ENCODE results near the gene NCOA7. TPM values are rescaled to one million over a fixed set of nuclear protein-coding genes. Genes with fewer than 3 reads are reported as not detected.

NCOA7 gene
- total and polyA plus RNA-seq, 4 donors, result 39.6 to 113 (median 48.8) TPM

DNA sequence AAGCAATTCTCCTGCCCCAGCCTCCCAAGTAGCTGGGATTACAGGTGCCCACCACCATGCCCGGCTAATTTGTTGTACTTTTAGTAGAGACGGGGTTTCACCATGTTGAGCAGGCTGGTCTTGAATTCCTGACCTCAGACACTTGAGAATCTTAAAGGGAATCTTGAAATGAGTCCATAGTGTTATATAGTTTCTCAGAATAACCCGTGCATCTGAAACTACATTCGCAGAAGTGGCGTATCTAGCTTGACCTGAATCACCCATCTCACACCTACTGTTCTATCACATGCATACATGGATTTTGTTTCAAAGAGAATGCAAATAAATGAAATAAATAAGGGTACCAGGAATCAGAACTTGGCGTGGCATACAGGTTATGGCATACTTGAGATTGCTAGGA is 65.0 kb downstream of the NCOA7 start:
- Histone ChIP-seq H3K27me3 (ENCODE audit: control insufficient read depth, insufficient read depth, low read length) (no peaks in the 10 kb centered on the region), H3K4me3 (ENCODE audit: low read depth, low read length) (no peak overlapping the region)
- WGBS (ENCODE audit: insufficient coverage), result 100% methylated on average over 1 of the region's 6 CpGs

DNA sequence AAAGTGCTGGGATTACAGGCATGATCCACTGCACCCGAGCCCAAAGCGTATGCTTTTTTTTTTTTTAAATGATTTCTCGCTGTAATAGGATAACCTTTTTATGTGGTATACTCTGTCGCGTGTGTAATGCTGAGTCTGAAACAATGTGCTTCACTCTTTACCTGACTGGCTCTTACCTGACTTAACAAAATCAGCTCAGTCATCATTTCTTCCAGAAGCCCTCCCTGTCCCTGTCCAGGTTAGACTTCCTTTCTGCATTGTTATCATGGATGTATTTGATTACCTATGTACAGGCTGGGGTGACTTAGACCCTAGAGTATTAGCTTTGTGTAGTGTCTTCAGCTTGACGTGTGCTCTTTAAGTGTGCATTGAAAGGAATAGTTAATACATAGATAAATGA is 67.1 kb downstream of the NCOA7 start:
- Histone ChIP-seq H3K27me3 (ENCODE audit: control insufficient read depth, insufficient read depth, low read length) (no peaks in the 10 kb centered on the region), H3K4me1 (ENCODE audit: control insufficient read depth, insufficient read depth, low read length) (no peaks in the 10 kb centered on the region), H3K27ac (ENCODE audit: low read depth, low read length) (no peak overlapping the region), H3K36me3 (ENCODE audit: control insufficient read depth, insufficient read depth, low read length) (no peaks in the 10 kb centered on the region), H3K4me3 (ENCODE audit: low read depth, low read length) (no peak overlapping the region), H3K9me3 (ENCODE audit: control insufficient read depth, insufficient read depth, low read length) (no peaks in the 10 kb centered on the region)
- no CpG with 5 or more reads among the region's 6 CpGs for WGBS (ENCODE audit: insufficient coverage)
- DNase-seq (ENCODE audit: low read depth in 4 of 6, low spot score in 6 of 6), result no peak

More for the DNA sequence above, 65.0 kb downstream of the NCOA7 start:
- Histone ChIP-seq H3K27ac (ENCODE audit: low read depth, low read length) (no peak overlapping the region), H3K4me1 (ENCODE audit: control insufficient read depth, insufficient read depth, low read length) (no peaks in the 10 kb centered on the region), H3K36me3 (ENCODE audit: control insufficient read depth, insufficient read depth, low read length) (no peaks in the 10 kb centered on the region), H3K9me3 (ENCODE audit: control insufficient read depth, insufficient read depth, low read length) (no peaks in the 10 kb centered on the region)
- DNase-seq (ENCODE audit: low read depth in 4 of 6, low spot score in 6 of 6), result no peak

DNA sequence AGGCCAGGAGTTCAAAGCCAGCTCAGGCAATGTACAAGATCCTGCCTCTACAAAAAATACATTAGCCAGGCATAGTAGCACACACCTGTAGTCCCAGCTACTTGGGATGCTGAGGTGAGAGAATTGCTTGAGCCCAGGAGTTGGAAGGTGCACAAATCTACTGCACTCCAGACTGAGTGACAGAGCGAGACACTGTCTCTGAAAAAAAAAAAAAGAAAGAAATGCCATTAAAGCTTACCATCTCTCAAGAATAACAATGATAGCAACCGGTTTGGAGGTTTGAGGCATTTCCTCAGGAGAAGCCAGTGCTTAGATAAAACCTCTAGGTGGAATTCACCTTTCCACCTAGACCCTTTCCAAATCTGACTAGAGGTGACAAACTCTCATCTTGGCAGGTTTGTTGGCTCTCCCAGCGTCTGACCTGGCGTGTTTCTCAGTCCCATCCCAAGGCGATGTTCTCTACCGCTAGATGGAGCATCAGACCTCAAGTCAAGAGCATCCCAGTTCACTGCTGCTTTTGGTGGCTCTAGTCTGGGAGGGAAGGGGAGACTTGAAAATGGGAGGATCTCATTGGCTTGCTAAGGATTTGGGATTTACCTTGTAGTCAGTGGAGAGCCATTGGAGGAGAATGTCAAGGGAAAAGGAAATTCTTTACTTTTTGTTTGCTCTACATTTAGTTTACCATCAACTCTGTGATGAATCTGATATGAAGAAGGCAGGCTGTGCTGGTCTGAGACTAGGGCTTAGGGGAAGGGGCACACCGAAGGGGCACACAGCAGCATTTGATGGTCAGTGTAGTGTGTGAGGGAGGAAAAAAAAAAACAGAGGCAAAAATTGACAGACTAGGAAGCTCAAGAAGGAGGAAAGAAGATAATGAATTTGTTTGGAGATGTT is 67.9 kb downstream of the NCOA7 start:
- peak in 4 of 6 donors; percentile 19 to 75 (median 54) for DNase-seq (ENCODE audit: low read depth in 4 of 6, low spot score in 6 of 6)
- H3K36me3 ChIP-seq (ENCODE audit: control insufficient read depth, insufficient read depth, low read length), result no peaks in the 10 kb centered on the region
- H3K4me3 ChIP-seq (ENCODE audit: low read depth, low read length), result no peak overlapping the region
- WGBS (ENCODE audit: insufficient coverage), result 26% methylated on average over 5 of the region's 7 CpGs
- H3K9me3 ChIP-seq (ENCODE audit: control insufficient read depth, insufficient read depth, low read length), result no peaks in the 10 kb centered on the region
- H3K4me1 ChIP-seq (ENCODE audit: control insufficient read depth, insufficient read depth, low read length), result no peaks in the 10 kb centered on the region
- no peak overlapping the region for H3K27ac ChIP-seq (ENCODE audit: low read depth, low read length)
- H3K27me3 ChIP-seq (ENCODE audit: control insufficient read depth, insufficient read depth, low read length), result no peaks in the 10 kb centered on the region

DNA sequence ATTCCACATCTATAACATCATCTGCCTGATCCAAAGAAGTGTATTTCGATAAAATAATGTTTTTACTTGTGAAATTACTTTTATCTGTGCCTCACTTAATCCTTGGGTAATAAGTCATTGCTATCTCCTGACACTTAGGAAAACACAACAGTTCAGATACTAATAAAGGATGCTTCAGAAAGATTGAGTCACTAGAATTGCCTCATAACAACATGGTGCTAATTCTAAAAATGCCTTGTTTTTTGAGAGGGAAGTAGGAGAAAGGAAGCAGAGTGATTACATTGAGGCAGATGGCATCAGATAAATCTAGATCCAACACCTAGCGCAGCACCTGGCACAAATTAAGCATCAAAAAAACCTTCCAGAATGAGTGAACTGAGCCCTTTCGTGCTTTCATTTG is 69.0 kb downstream of the NCOA7 start:
- no peak overlapping the region for H3K4me3 ChIP-seq (ENCODE audit: low read depth, low read length)
- H3K27ac ChIP-seq (ENCODE audit: low read depth, low read length), result no peak overlapping the region
- no peak for DNase-seq (ENCODE audit: low read depth in 4 of 6, low spot score in 6 of 6)
- no peaks in the 10 kb centered on the region for H3K9me3 ChIP-seq (ENCODE audit: control insufficient read depth, insufficient read depth, low read length)
- H3K4me1 ChIP-seq (ENCODE audit: control insufficient read depth, insufficient read depth, low read length), result no peaks in the 10 kb centered on the region
- no CpG with 5 or more reads among the region's 3 CpGs for WGBS (ENCODE audit: insufficient coverage)
- no peaks in the 10 kb centered on the region for H3K36me3 ChIP-seq (ENCODE audit: control insufficient read depth, insufficient read depth, low read length)
- H3K27me3 ChIP-seq (ENCODE audit: control insufficient read depth, insufficient read depth, low read length), result no peaks in the 10 kb centered on the region

DNA sequence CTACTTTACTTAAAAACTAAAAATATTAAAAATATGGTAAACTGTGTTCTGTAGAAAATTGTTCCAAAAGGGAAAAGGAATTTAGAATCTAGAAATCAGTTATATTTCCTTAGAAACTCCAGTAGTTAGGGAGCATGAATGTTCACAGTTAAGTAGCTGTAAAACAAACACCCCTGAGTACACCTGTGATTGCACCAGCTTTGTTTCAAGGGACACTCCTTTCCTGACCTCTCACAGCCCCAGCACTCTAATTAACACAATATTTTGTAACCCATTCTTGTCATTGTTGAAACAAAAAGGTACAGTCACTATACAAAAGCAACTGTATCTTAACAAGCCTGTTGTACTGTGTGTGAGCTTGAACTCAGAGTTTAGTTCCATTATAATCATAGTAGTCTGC is 72.3 kb downstream of the NCOA7 start:
- Histone ChIP-seq H3K36me3 (ENCODE audit: control insufficient read depth, insufficient read depth, low read length) (no peaks in the 10 kb centered on the region), H3K9me3 (ENCODE audit: control insufficient read depth, insufficient read depth, low read length) (no peaks in the 10 kb centered on the region), H3K4me1 (ENCODE audit: control insufficient read depth, insufficient read depth, low read length) (no peaks in the 10 kb centered on the region), H3K27ac (ENCODE audit: low read depth, low read length) (no peak overlapping the region), H3K4me3 (ENCODE audit: low read depth, low read length) (no peak overlapping the region), H3K27me3 (ENCODE audit: control insufficient read depth, insufficient read depth, low read length) (no peaks in the 10 kb centered on the region)
- DNase-seq (ENCODE audit: low read depth in 4 of 6, low spot score in 6 of 6), result no peak

DNA sequence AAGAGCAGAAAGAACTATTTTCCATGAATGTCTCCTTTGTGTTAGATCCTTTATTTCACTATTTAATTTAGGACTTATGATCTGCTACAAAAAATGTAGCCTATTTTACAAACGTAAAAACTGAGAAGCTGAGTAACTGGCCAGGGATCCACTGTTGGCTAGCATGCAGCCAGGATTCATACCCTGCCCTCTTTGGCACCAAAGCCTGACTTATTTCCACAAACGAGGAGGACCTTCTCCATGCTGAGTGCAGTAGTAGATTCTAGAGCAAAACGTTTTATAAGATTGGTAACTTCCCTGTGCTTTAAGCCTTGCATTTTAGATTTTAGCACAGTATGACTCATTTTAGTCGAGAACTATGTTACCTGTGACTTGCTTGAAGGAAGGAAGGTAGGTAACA is 74.3 kb downstream of the NCOA7 start:
- Histone ChIP-seq H3K36me3 (ENCODE audit: control insufficient read depth, insufficient read depth, low read length) (no peaks in the 10 kb centered on the region), H3K9me3 (ENCODE audit: control insufficient read depth, insufficient read depth, low read length) (no peaks in the 10 kb centered on the region), H3K27ac (ENCODE audit: low read depth, low read length) (no peak overlapping the region), H3K27me3 (ENCODE audit: control insufficient read depth, insufficient read depth, low read length) (no peaks in the 10 kb centered on the region), H3K4me3 (ENCODE audit: low read depth, low read length) (no peak overlapping the region), H3K4me1 (ENCODE audit: control insufficient read depth, insufficient read depth, low read length) (no peaks in the 10 kb centered on the region)
- 93% methylated on average over 2 of the region's 4 CpGs for WGBS (ENCODE audit: insufficient coverage)
- no peak for DNase-seq (ENCODE audit: low read depth in 4 of 6, low spot score in 6 of 6)

DNA sequence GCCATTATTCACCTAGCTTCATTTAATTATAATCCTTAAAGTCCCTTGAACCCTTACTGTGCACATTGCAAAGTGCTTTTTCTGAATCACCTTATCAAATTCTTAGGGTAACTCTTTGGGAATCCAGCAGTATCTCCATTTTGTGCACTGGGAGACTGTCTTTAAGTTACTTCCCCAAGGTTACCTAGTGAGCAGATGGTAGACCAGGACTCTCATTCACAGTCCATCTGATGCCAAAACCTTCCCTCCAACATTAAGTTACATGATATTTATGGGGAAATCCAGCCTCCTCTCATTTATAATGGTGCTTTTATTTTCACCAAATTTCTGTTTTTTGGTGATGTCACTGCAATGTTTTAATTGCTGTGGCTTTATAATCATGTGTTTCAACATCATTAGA is 75.7 kb downstream of the NCOA7 start:
- DNase-seq (ENCODE audit: low read depth in 4 of 6, low spot score in 6 of 6), result no peak

DNA sequence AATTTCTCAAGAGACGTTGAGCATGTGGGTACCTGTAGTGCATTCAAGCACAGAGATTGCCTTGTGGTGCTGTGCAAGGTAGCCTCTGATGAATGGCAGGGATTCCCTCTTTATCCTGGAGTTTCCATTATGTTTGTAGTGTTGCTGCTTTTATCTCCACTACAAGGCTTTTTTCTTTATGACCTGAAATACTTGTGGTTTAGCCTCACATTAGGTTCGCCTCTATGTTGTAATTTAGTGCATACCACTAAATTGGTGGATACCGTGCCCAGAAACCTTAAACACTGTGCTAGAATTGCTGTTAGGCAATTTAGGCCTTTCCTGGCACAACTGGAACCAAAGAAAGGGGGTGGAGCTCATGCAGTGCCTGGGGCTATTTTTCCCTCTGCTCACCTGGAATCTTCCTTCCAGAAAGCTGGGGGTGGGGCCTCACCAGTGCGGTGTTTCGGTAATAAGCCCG is 76.8 kb downstream of the NCOA7 start:
- H3K27ac ChIP-seq (ENCODE audit: low read depth, low read length), result no peak overlapping the region
- DNase-seq (ENCODE audit: low read depth in 4 of 6, low spot score in 6 of 6), result no peak
- H3K4me1 ChIP-seq (ENCODE audit: control insufficient read depth, insufficient read depth, low read length), result no peaks in the 10 kb centered on the region
- no peaks in the 10 kb centered on the region for H3K27me3 ChIP-seq (ENCODE audit: control insufficient read depth, insufficient read depth, low read length)
- 74% methylated on average over 3 of the region's 6 CpGs for WGBS (ENCODE audit: insufficient coverage)
- no peak overlapping the region for H3K4me3 ChIP-seq (ENCODE audit: low read depth, low read length)
- no peaks in the 10 kb centered on the region for H3K36me3 ChIP-seq (ENCODE audit: control insufficient read depth, insufficient read depth, low read length)
- no peaks in the 10 kb centered on the region for H3K9me3 ChIP-seq (ENCODE audit: control insufficient read depth, insufficient read depth, low read length)

More for the DNA sequence above, 75.7 kb downstream of the NCOA7 start:
- Histone ChIP-seq H3K27me3 (ENCODE audit: control insufficient read depth, insufficient read depth, low read length) (no peaks in the 10 kb centered on the region), H3K27ac (ENCODE audit: low read depth, low read length) (no peak overlapping the region), H3K9me3 (ENCODE audit: control insufficient read depth, insufficient read depth, low read length) (no peaks in the 10 kb centered on the region), H3K36me3 (ENCODE audit: control insufficient read depth, insufficient read depth, low read length) (no peaks in the 10 kb centered on the region), H3K4me3 (ENCODE audit: low read depth, low read length) (no peak overlapping the region), H3K4me1 (ENCODE audit: control insufficient read depth, insufficient read depth, low read length) (no peaks in the 10 kb centered on the region)

DNA sequence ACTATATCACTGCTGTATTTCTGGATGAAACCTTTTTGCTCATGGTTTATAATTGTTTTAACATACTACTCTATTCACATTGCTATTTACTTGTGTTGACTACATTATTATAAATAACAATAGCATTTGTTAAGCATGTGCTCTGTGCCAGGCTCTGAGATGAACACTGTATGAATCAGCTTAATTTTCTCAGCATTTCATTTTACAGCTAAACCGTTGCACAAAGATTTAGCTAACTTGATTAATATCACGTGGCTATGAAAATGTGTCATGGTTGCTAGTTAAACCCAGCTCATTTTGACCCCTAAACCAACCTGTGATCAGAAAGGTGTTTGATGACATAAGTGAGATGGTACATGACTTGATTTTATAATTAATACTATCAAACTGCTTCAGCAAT is 77.5 kb downstream of the NCOA7 start:
- no peak overlapping the region for H3K4me3 ChIP-seq (ENCODE audit: low read depth, low read length)
- DNase-seq (ENCODE audit: low read depth in 4 of 6, low spot score in 6 of 6), result no peak
- H3K4me1 ChIP-seq (ENCODE audit: control insufficient read depth, insufficient read depth, low read length), result no peaks in the 10 kb centered on the region
- H3K27me3 ChIP-seq (ENCODE audit: control insufficient read depth, insufficient read depth, low read length), result no peaks in the 10 kb centered on the region
- no peaks in the 10 kb centered on the region for H3K9me3 ChIP-seq (ENCODE audit: control insufficient read depth, insufficient read depth, low read length)
- H3K36me3 ChIP-seq (ENCODE audit: control insufficient read depth, insufficient read depth, low read length), result no peaks in the 10 kb centered on the region
- no CpG with 5 or more reads among the region's 2 CpGs for WGBS (ENCODE audit: insufficient coverage)
- H3K27ac ChIP-seq (ENCODE audit: low read depth, low read length), result no peak overlapping the region

DNA sequence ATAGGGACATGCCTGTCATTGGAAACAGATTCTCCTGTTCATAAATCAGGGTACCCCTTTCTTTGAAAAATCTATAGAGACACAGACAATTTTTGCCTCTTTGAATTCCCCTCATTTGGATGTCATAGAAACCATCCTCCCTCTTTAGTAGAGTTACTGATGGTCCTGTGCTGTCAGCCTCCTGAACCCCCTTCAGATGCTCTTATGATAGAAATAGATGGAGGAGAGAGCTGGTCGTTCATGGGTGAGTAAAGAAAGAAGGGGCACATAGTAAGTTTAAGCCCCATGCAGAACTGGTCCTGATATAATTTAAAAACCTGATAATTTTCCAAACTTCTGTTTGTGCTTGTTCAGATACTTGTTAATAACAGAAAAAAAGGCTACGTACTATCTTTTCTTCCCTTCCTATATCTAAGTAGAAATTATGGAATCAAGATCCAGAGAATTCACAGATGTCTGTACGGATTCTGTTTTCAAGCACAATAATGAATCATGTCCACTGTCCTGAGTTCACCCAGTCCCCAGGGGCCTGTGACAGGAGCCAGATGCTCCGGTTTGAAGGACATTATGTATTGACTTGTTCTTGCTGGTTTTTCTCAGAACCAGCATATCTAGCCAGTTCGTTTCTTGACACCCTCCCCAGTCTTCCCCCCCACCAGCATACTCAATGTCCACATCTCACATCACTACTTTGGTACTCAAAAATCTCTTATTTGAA is 78.1 kb downstream of the NCOA7 start:
- no peaks in the 10 kb centered on the region for H3K4me1 ChIP-seq (ENCODE audit: control insufficient read depth, insufficient read depth, low read length)
- H3K27ac ChIP-seq (ENCODE audit: low read depth, low read length), result no peak overlapping the region
- peak in 1 of 6 donors; percentile 14 for DNase-seq (ENCODE audit: low read depth in 4 of 6, low spot score in 6 of 6)
- H3K9me3 ChIP-seq (ENCODE audit: control insufficient read depth, insufficient read depth, low read length), result no peaks in the 10 kb centered on the region
- H3K36me3 ChIP-seq (ENCODE audit: control insufficient read depth, insufficient read depth, low read length), result no peaks in the 10 kb centered on the region
- 58% methylated on average over 2 of the region's 5 CpGs for WGBS (ENCODE audit: insufficient coverage)
- H3K4me3 ChIP-seq (ENCODE audit: low read depth, low read length), result no peak overlapping the region
- H3K27me3 ChIP-seq (ENCODE audit: control insufficient read depth, insufficient read depth, low read length), result no peaks in the 10 kb centered on the region
